Midbrain (tissue), 1 donor: ENCODE data around the gene SLC9A7.

ENCODE experiments used
- DNase-seq: peaks from one replicate; lab custom pipeline; 2025; lab: John Stamatoyannopoulos, UW

Gene SLC9A7

DNA sequence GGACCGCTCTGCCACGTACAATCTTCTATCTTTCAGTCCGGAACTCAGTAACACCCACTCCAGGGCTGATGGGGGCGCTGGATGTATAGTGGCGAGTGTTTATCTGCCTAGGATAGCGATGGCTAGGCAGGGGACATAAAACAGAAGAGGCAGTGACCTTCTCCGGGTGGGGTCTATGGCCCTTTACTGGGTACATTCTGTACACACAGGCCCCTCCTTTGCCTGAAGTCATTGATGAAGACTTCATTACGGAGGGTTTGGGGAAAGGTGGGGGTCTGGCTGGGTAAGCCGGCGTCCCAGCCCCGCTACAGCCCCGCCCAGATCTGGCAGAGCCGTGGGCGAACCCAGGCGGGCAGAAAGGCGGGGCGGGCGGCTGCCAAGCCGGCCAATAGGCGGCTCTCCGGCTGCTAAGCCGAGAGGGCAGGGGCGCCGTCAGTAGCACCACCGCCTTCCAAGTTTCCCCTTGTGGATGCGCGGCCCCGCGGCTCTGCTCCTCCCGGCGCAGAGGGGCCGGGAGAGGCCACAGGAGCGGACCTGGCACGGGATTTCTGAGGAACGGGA is 185.5 kb downstream of the SLC9A7 start, which contains the start of gene CHST7:
TSS of gene CHST7 (plus strand) at position 435 of the 561 bp plus-strand sequence. CDS start 167 bp downstream, outside the sequence.
- DNase-seq, result peak; percentile 38

DNA sequence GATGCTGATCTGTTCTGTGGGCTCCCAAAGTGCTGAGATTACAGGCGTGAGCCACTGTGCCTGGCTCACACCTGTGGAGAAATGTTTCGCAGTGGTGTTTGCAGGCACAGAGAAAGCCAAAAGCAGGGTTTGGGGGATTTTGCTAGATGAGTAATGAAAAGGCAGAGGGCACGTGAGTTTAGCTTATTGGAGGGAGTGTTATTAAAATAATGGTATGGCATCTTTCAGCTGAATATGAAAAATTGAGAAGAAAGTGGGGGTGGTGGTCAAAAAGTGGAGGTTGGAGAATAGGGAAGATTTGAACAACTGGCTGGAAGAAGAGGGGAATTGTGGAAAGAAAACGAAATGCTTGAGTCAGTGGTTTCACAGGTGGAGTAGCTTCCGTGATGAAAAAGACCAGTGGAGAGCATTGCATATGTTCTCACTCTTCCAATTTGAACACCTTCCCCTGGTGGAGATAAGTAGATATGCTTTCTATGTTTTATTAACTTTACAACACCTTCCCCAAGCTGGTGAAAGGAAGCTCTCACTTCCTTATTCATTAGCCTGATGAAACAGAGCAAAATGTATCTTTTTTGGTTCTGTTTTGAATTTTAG is 186.5 kb downstream of the SLC9A7 start:
- no peak for DNase-seq

DNA sequence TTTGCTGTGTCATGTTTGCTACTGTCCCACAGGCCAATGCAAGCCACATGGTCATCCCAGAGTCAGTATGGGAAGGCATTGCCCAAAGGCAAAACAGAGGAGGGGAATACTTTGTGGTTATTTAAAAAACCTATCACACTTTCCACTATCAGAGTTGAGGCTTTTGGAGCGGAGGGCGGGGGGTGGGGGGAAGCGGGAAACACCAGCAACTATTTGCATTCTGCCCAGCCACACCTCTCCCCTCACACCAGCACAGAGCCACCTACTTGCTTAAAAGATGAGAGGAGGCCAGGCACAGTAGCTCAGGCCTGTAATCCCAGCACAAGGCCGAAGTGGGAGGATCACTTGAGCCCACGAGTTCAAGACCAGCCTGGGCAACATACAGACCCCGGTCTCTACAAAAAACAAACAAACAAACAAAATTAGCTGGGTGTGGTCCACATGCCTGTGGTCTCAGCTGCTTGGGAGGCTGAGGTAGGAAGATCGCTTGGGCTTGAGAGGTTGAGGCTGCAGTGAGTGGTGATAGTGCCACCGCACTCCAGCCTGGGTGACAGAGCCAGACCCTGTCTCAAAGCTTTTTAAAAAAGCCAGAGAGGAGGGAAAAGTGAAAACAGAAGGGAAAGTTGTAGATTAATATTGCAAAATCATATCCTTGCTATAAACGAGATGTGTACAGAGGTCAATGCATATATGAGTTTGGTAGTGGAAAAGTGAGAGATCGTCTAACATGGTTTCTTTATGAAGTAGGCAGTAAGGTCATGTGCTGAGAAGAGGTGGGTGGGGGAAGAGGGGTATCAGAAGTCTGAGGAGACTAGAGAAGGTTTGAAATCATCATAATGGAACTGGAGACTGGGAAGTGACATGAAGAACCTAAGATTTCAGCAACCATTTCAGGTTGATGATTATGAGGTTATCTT is 187.2 kb downstream of the SLC9A7 start:
- DNase-seq, result no peak

DNA sequence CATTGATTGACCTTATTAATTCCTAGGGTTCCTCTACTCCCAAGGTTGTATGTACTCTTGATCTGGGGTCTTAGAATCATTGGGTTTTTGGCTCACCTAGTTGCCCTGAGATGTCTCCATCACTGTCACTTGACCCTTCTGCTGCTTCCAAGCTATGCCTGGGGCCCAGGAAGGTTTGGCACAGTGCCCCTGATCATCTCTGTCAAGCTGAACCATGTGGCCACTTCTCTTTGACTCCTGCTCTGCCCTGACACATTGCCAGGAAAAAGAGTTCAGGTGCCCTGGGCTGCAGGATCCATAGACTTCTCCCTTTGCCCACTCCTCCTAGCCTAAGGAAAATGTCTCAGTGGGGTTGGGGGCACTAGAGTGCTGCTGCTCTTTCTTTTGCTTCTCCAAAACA is 189.3 kb downstream of the SLC9A7 start:
- DNase-seq, result no peak

DNA sequence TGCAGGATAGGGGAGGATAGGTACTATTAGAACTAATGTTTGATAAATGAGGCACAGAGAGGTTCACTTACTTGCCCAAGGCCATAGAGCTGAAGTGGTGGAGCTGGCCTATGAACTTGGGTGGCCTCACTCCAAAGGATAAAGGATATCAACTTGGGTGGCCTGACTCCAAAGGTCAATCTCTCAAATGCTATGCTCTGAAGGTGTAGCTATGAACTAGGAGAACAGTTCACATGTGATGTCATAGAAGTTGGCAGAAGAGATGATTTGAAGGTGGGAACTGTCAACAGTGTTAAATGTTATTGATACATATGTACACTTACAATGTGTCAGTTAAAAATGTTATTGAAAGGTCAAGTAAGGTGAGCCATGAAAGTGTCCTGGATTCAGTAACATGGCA is 191.5 kb downstream of the SLC9A7 start:
- DNase-seq, result no peak

DNA sequence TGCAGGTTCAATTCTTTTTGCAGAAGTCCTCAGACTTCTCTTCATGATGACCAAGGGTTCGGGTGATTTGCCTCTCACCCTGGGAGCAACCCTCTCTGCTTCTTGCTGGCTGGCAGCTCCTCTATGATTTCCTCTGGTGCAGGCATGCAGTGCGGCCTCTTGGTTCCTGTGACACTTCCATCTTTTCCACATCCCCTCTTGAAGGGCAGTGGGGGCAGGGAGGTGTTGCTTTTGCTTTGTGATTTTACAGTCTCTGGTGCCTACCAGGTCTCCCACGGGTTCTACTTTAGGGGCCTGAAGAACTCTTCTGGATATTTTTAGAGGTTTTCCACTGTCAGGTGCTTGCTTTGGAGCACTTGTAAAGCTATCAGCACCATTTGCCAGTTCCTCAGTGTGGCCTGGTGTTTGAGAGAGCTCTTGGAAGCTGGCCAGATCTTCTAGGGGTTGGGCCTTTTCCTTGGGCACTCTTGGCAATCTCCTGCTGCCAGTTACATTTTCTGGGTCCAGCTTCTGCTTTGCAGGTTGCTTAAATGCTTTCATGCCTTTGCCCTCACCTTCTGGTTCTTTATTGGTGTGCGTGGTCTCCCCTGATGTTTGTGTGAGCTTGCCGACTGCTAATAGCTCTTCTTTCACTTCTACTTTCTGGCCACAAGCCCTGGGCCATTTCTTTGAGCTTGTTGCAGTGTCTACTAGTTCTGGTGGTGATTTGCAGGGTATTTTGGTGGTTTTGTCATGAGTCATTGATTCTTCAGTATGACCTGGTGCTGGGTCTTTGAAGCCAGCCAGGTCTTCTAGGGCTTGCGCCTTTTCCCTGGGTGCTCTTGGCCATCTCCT is 196.9 kb downstream of the SLC9A7 start:
- peak; percentile 3 for DNase-seq

DNA sequence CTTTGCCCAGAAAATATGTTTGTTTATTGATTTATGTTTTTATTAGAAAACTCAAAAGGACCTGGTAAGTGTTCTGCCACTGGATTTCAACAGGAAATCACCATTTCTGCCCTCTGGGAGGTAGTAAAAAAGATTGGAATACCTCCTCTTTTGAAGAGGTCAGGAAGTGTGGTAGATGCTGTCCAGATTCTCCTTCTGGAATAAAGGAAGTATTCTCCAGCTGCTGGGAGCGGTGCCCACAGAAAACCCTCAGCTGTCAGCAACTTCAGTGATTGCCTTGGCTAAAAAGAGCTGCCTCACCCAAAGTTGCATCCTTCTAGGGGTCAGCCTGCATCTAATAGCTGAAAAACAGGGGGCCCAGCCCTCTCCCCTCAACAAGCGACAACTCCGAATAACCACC is 199.9 kb downstream of the SLC9A7 start:
- DNase-seq, result no peak

DNA sequence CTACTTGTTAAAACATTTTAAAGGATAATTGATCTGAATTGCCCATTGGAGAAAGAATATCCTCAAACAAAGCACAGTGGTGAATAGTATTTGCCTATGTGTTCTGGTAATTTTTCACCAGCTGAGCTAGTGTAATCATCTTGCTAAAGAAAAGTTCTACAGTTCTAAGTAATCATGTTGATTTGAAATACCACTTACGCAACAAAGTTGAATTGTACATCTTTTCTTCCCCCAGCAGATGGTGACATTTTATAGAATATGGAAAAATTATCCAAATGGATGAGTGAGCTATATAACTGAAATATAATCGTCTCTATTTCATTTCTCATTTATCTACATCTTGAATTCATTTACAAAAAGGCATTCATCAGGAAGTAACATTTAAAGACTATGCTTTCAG is 204.0 kb downstream of the SLC9A7 start:
- no peak for DNase-seq

DNA sequence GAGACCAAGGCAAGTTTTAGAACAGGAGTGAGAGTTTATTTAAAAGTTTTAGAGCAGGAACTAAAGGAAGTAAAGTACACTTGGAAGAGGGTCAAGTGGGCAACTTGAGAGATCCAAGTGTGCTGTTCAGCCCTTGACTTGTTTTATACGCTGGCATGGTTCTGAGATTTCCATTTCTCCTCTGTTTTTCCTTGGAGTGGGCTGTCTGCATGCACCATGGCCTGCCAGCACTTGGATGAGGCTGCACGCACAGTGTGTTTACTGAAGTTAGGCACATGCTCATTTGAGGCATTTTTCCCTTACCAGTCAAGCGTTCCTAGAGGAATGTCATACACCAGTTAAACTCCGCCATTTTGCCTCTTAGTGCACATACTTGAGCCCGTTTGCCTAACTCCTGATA is 205.0 kb downstream of the SLC9A7 start:
- no peak for DNase-seq

DNA sequence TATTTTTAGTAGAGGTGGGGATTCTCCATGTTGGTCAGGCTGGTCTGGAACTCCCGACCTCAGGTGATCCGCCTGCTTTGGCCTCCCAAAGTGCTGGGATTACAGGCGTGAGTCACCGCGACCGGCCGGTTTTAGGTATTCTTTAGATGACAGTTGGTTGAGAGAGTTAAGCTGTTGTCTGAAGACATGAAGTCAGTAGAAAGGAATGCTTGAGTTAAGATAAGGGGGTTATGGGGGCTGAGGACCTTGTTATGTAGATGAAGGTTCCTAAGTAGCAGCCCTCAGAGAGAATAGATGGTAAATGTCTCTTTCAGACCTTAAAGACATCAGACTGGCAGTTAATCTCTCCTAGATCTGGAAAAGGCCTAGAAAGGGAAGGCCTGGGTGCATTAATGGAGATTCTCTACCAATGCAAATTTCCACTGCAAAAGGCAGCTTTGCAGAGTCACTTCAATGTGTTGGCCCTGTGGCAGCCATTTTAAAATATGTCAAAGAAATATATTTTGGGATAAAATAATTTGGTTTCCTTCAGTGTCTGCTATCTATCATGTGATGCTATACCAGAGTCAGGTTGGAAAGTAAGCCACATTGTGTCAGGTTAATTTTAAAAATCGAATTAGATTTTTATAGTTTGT is 207.3 kb downstream of the SLC9A7 start:
- no peak for DNase-seq

DNA sequence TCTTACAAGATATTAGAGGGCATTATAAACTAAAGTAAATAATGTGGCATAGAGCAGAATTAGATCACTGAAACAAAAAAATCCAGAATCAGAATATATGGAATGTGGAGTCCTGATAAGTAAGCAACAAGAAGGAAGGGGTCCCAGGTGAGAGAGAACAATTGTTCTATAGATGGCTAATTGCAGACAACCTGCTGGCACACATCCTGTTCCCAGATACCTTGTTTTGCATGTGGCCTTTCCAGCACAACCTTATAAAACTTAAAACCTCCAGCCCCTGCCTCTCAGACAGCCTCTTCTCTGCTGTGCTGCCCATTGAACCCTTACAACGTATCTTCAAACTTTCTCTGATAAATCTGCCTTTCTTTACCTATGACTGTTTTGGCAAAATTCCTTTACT is 209.0 kb downstream of the SLC9A7 start:
- no peak for DNase-seq
